ENCODE measurements around the gene NR5A1. TPM values are rescaled to one million over a fixed set of nuclear protein-coding genes. Genes with fewer than 3 reads are reported as not detected.

The NR5A1 gene
- total and polyA plus RNA-seq, 2 of the 13 experiments (the other 11 are each of a cell fraction or from before 2014, with no cell fraction given) = 28.9 to 44.7 TPM

GRCh38 chr9:124510650-124511425 is 3.6 kb upstream of the NR5A1 start (continued):
- TF ChIP-seq IKZF5 (CRISPR knock-in tag; IDR thresholded peaks at IDR 0.05) (peak; percentile 69), REPIN1 (CRISPR knock-in tag; IDR thresholded peaks at IDR 0.05; ENCODE audit: borderline replicate concordance, low read depth) (peak; percentile 58; the same call in 1 of the 2 replicates), ZNF563 (CRISPR knock-in tag; IDR thresholded peaks at IDR 0.05) (no peak), SMAD9 (CRISPR knock-in tag; IDR thresholded peaks at IDR 0.05) (no peak), ZNF260 (CRISPR knock-in tag; IDR thresholded peaks at IDR 0.05; ENCODE audit: borderline replicate concordance, low read depth) (no peak), RELA (CRISPR knock-in tag; IDR thresholded peaks at IDR 0.05) (no peak), ZNF160 (CRISPR knock-in tag; IDR thresholded peaks at IDR 0.05) (no peak), HOXA5 (CRISPR knock-in tag; IDR thresholded peaks at IDR 0.05) (peak; percentile 54; the same call in 1 of the 2 replicates), ZBTB43 (CRISPR knock-in tag; conservative IDR thresholded peaks at IDR 0.05) (no peak; the same call in 1 of the 2 replicates), CREM (IDR thresholded peaks at IDR 0.05) (peak; percentile 22; the same call in 1 of the 2 replicates), CREM (CRISPR knock-in tag; IDR thresholded peaks at IDR 0.05) (no peak), ZNF562 (CRISPR knock-in tag; IDR thresholded peaks at IDR 0.05; ENCODE audit: borderline replicate concordance) (no peak), ZMYM2 (CRISPR knock-in tag; IDR thresholded peaks at IDR 0.05) (peak; percentile 41), AGO1 (IDR thresholded peaks at IDR 0.05; ENCODE audit: low read depth, low read length, poor library complexity, severe bottlenecking) (no peak), KLF9 (CRISPR knock-in tag; IDR thresholded peaks at IDR 0.05; ENCODE audit: low read depth) (no peak), SOX13 (IDR thresholded peaks at IDR 0.05) (peak; percentile 40; the same call in 1 of the 2 replicates), SOX13 (CRISPR knock-in tag; conservative IDR thresholded peaks at IDR 0.05 in 1 of 2, IDR thresholded peaks at IDR 0.05 in 1 of 2) (peak in 1 of 2 experiments; percentile 82; a peak in 2 of 4 replicates), ZNF543 (CRISPR knock-in tag; IDR thresholded peaks at IDR 0.05) (no peak), IRF2 (CRISPR knock-in tag; IDR thresholded peaks at IDR 0.05) (peak; percentile 69; the same call in 1 of the 2 replicates), TERF1 (CRISPR knock-in tag; IDR thresholded peaks at IDR 0.05) (no peak), ZFP91 (CRISPR knock-in tag; IDR thresholded peaks at IDR 0.05; ENCODE audit: borderline replicate concordance) (0 out of 2 replicates have a peak, but pooled peaks have one; percentile 24), ZNF331 (CRISPR knock-in tag; IDR thresholded peaks at IDR 0.05) (peak; percentile 49; the same call in 1 of the 2 replicates), ISL2 (CRISPR knock-in tag; IDR thresholded peaks at IDR 0.05) (peak; percentile 34; the same call in 1 of the 2 replicates), ZFP36L1 (CRISPR knock-in tag; IDR thresholded peaks at IDR 0.05) (peak; percentile 37; the same call in 1 of the 2 replicates), ZNF17 (CRISPR knock-in tag; IDR thresholded peaks at IDR 0.05) (no peak)
